ENCODE data around the gene VCX3B.
"Not testable (repeated sequence)": the region's sequence is repeated elsewhere in the genome, so short reads cannot be mapped to it uniquely, and the experiment has no call there.

Gene VCX3B

GRCh38 chrX:8462488-8462887 is 2.1 kb upstream of the VCX3B start:
- no peak overlapping the region for H3K4me2 ChIP-seq (ENCODE audit: insufficient read depth, low read length)
- H3K9ac ChIP-seq (ENCODE audit: low read depth, low read length), result no peak overlapping the region
- TF ChIP-seq EZH2 (IDR thresholded peaks at IDR 0.05; ENCODE audit: borderline replicate concordance, low read depth, low read length, severe bottlenecking), result no peak
- no peak for TF ChIP-seq CTCF (IDR thresholded peaks at IDR 0.05; ENCODE audit: borderline replicate concordance, extremely low read depth, low read length, poor library complexity, severe bottlenecking)
- H3K4me3 ChIP-seq (ENCODE audit: low read depth in 1 of 2, low read length in 2 of 2), result no peak overlapping the region
- H4K20me1 ChIP-seq (ENCODE audit: insufficient read depth, low read length), result no peaks in the 10 kb centered on the region
- no peaks in the 10 kb centered on the region for H3K27me3 ChIP-seq (ENCODE audit: insufficient read depth, low read length, poor library complexity)
- H3K27ac ChIP-seq (ENCODE audit: low read length), result no peak overlapping the region
- DNase-seq (no peak), ATAC-seq (ENCODE audit: insufficient read depth, low read depth) (no peak)
- no peaks in the 10 kb centered on the region for H3K79me2 ChIP-seq (ENCODE audit: insufficient read depth, low read length)
- H3K4me1 ChIP-seq (ENCODE audit: insufficient read depth, low read length), result no peaks in the 10 kb centered on the region
- no peaks in the 10 kb centered on the region for H3K9me3 ChIP-seq (ENCODE audit: insufficient read depth, low read length, severe bottlenecking)
- H2AFZ ChIP-seq (ENCODE audit: low read depth, low read length), result no peak overlapping the region
- H3K36me3 ChIP-seq (ENCODE audit: insufficient read depth, low read length), result no peaks in the 10 kb centered on the region

GRCh38 chrX:8484360-8484949 is 19.8 kb downstream of the VCX3B start:
- DNase-seq (no peak), ATAC-seq (ENCODE audit: insufficient read depth, low read depth) (no peak)
- H4K20me1 ChIP-seq (ENCODE audit: insufficient read depth, low read length), result no peaks in the 10 kb centered on the region
- H3K4me2 ChIP-seq (ENCODE audit: insufficient read depth, low read length), result no peak overlapping the region
- H3K4me1 ChIP-seq (ENCODE audit: insufficient read depth, low read length), result no peaks in the 10 kb centered on the region
- TF ChIP-seq EZH2 (IDR thresholded peaks at IDR 0.05; ENCODE audit: borderline replicate concordance, low read depth, low read length, severe bottlenecking) (no peak), CTCF (IDR thresholded peaks at IDR 0.05; ENCODE audit: borderline replicate concordance, extremely low read depth, low read length, poor library complexity, severe bottlenecking) (no peak)
- H3K36me3 ChIP-seq (ENCODE audit: insufficient read depth, low read length), result no peaks in the 10 kb centered on the region
- H3K79me2 ChIP-seq (ENCODE audit: insufficient read depth, low read length), result no peaks in the 10 kb centered on the region
- H3K4me3 ChIP-seq (ENCODE audit: low read depth in 1 of 2, low read length in 2 of 2), result no peak overlapping the region
- H3K9me3 ChIP-seq (ENCODE audit: insufficient read depth, low read length, severe bottlenecking), result no peaks in the 10 kb centered on the region
- H3K27me3 ChIP-seq (ENCODE audit: insufficient read depth, low read length, poor library complexity), result no peaks in the 10 kb centered on the region
- H3K27ac ChIP-seq (ENCODE audit: low read length), result no peak overlapping the region
- H3K9ac ChIP-seq (ENCODE audit: low read depth, low read length), result no peak overlapping the region
- H2AFZ ChIP-seq (ENCODE audit: low read depth, low read length), result no peak overlapping the region

GRCh38 chrX:8495036-8495435 is 30.4 kb downstream of the VCX3B start:
- not testable (repeated sequence) for DNase-seq; H3K9ac ChIP-seq (ENCODE audit: low read depth, low read length); H3K9me3 ChIP-seq (ENCODE audit: insufficient read depth, low read length, severe bottlenecking); H4K20me1 ChIP-seq (ENCODE audit: insufficient read depth, low read length); H3K4me3 ChIP-seq (ENCODE audit: low read depth in 1 of 2, low read length in 2 of 2); H3K27ac ChIP-seq (ENCODE audit: low read length); H3K4me1 ChIP-seq (ENCODE audit: insufficient read depth, low read length); H3K79me2 ChIP-seq (ENCODE audit: insufficient read depth, low read length); H3K36me3 ChIP-seq (ENCODE audit: insufficient read depth, low read length); H2AFZ ChIP-seq (ENCODE audit: low read depth, low read length); H3K4me2 ChIP-seq (ENCODE audit: insufficient read depth, low read length); H3K27me3 ChIP-seq (ENCODE audit: insufficient read depth, low read length, poor library complexity); ATAC-seq (ENCODE audit: insufficient read depth, low read depth)

- Histone ChIP-seq H3K9ac (ENCODE audit: low read depth, low read length) (no peak overlapping the region), H3K27ac (ENCODE audit: low read length) (no peak overlapping the region)
- DNase-seq, result no peak
Observed at GRCh38 chrX:8500203-8500602, 35.6 kb downstream of the VCX3B start.

GRCh38 chrX:8502101-8502500 is 37.5 kb downstream of the VCX3B start:
- H3K27ac ChIP-seq (ENCODE audit: low read length); H3K36me3 ChIP-seq (ENCODE audit: insufficient read depth, low read length); H3K4me2 ChIP-seq (ENCODE audit: insufficient read depth, low read length); H2AFZ ChIP-seq (ENCODE audit: low read depth, low read length); H3K9ac ChIP-seq (ENCODE audit: low read depth, low read length); H4K20me1 ChIP-seq (ENCODE audit: insufficient read depth, low read length); H3K9me3 ChIP-seq (ENCODE audit: insufficient read depth, low read length, severe bottlenecking); DNase-seq; H3K4me3 ChIP-seq (ENCODE audit: low read depth in 1 of 2, low read length in 2 of 2); ATAC-seq (ENCODE audit: insufficient read depth, low read depth); H3K4me1 ChIP-seq (ENCODE audit: insufficient read depth, low read length); H3K79me2 ChIP-seq (ENCODE audit: insufficient read depth, low read length); H3K27me3 ChIP-seq (ENCODE audit: insufficient read depth, low read length, poor library complexity): not testable (repeated sequence)

More at GRCh38 chrX:8500203-8500602, 35.6 kb downstream of the VCX3B start:
- no peak overlapping the region for H2AFZ ChIP-seq (ENCODE audit: low read depth, low read length)
- H3K79me2 ChIP-seq (ENCODE audit: insufficient read depth, low read length), result no peaks in the 10 kb centered on the region
- ATAC-seq (ENCODE audit: insufficient read depth, low read depth), result no peak
- H3K9me3 ChIP-seq (ENCODE audit: insufficient read depth, low read length, severe bottlenecking), result no peaks in the 10 kb centered on the region
- no peak overlapping the region for H3K4me2 ChIP-seq (ENCODE audit: insufficient read depth, low read length)
- no peaks in the 10 kb centered on the region for H4K20me1 ChIP-seq (ENCODE audit: insufficient read depth, low read length)
- no peak for TF ChIP-seq CTCF (IDR thresholded peaks at IDR 0.05; ENCODE audit: borderline replicate concordance, extremely low read depth, low read length, poor library complexity, severe bottlenecking)
- no peak for TF ChIP-seq EZH2 (IDR thresholded peaks at IDR 0.05; ENCODE audit: borderline replicate concordance, low read depth, low read length, severe bottlenecking)
- H3K36me3 ChIP-seq (ENCODE audit: insufficient read depth, low read length), result no peaks in the 10 kb centered on the region
- no peaks in the 10 kb centered on the region for H3K27me3 ChIP-seq (ENCODE audit: insufficient read depth, low read length, poor library complexity)
- no peaks in the 10 kb centered on the region for H3K4me1 ChIP-seq (ENCODE audit: insufficient read depth, low read length)
- no peak overlapping the region for H3K4me3 ChIP-seq (ENCODE audit: low read depth in 1 of 2, low read length in 2 of 2)

Measured in DND-41 (cell line).